A673 (cell line): ENCODE measurements around the gene PZP. TPM values are rescaled to one million over a fixed set of nuclear protein-coding genes. Genes with fewer than 3 reads are reported as not detected.

Experiments
- BruUV-seq: library from RNA; stranded (reverse); fragments of 400-500 nt; replicated peaks from 2 replicates; lab custom pipeline; 2021; lab: Mats Ljungman, UMichigan
- CTCF ChIA-PET: fragments of 300-600 bp; sonication (Branson Sonifier 250); formaldehyde crosslinking; loops from one replicate; lab custom pipeline; 2022; ENCODE audit warnings: antibody characterized with exemption; lab: Charles Lee
- POLR2A ChIA-PET: fragments of 300-600 bp; sonication (Branson Sonifier 250); formaldehyde crosslinking; loops from one replicate; lab custom pipeline; 2022; ENCODE audit warnings: antibody characterized with exemption; ENCODE audit not compliant: low non-redundant PET; lab: Charles Lee
- DNase-seq: peaks from one replicate; pipeline ENCODE4 v3.0.0-alpha.2; 2015; ENCODE audit warnings: low spot score
- H3K27ac ChIP-seq: fragments of 200-600 bp; sonication (generic); 2 replicates; pipeline ENCODE4 v1.5.1; 2016; ENCODE audit warnings: mixed run types, low read depth, mild to moderate bottlenecking, mixed read lengths, antibody characterized with exemption, low read length; ENCODE audit not compliant: poor library complexity, severe bottlenecking
- H3K27me3 ChIP-seq: fragments of 200-600 bp; sonication (generic); replicated peaks from 2 replicates; pipeline ENCODE4 v1.6.1; 2017; ENCODE audit warnings: mixed run types, low read depth, mild to moderate bottlenecking, mixed read lengths, antibody characterized with exemption, low read length; ENCODE audit not compliant: insufficient read depth, poor library complexity
- H3K36me3 ChIP-seq: fragments of 200-600 bp; sonication (generic); 2 replicates; pipeline ENCODE4 v1.6.1; 2016; ENCODE audit warnings: mixed run types, mild to moderate bottlenecking, mixed read lengths, antibody characterized with exemption, low read length; ENCODE audit not compliant: insufficient read depth, poor library complexity, severe bottlenecking
- H3K4me1 ChIP-seq: fragments of 200-600 bp; sonication (generic); 2 replicates; pipeline ENCODE4 v1.6.1; 2017; ENCODE audit warnings: mixed run types, mild to moderate bottlenecking, mixed read lengths, antibody characterized with exemption, low read length; ENCODE audit not compliant: insufficient read depth, poor library complexity, severe bottlenecking
- H3K4me3 ChIP-seq: fragments of 200-600 bp; sonication (generic); 2 replicates; pipeline ENCODE4 v1.5.1; 2016; ENCODE audit warnings: low read depth, mixed run types, mild to moderate bottlenecking, mixed read lengths, low read length; ENCODE audit not compliant: poor library complexity, severe bottlenecking
- H3K9me3 ChIP-seq: fragments of 200-600 bp; sonication (generic); 2 replicates; pipeline ENCODE4 v1.6.1; 2016; ENCODE audit warnings: mixed run types, low read depth, mild to moderate bottlenecking, mixed read lengths, antibody characterized with exemption, low read length; ENCODE audit not compliant: poor library complexity, severe bottlenecking
- CTCF ChIP-seq: fragments of 300-800, 200-600 bp; sonication (generic); conservative IDR thresholded peaks from 2 replicates; pipeline ENCODE4 v1.5.1; 2017; ENCODE audit warnings: low read depth, mild to moderate bottlenecking, antibody characterized with exemption, low read length, moderate library complexity, mixed read lengths
- EZH2 ChIP-seq: fragments of 200-600 bp; sonication (generic); IDR thresholded peaks from 2 replicates; pipeline ENCODE4 v1.6.1; 2017; ENCODE audit warnings: borderline replicate concordance, low read depth, mild to moderate bottlenecking, mixed read lengths, antibody characterized with exemption, low read length; ENCODE audit not compliant: poor library complexity, severe bottlenecking
- intact Hi-C: fragments of 100-400 bp; cut with micrococcal nuclease; formaldehyde crosslinking; loops from one replicate; pipeline ENCODE4 v1.10.0; 2022; ENCODE audit not compliant: unreplicated experiment
- total RNA-seq: library from RNA; stranded (reverse); gene quantifications from 2 replicates; pipeline ENCODE4 v1.2.3, GENCODE V29; 2021

Gene PZP
- total RNA-seq, 1 experiment from 2014 or later, result not detected

- no TSS peak for BruUV-seq
- POLR2A ChIA-PET, result no interaction called here
- intact Hi-C loops, result no loop called here
Measured at GRCh38 chr12:9109737-9110491, 98.3 kb downstream of the PZP start.

GRCh38 chr12:9109213-9109522 lies 99.0 kb downstream of the PZP start:
- Histone ChIP-seq H3K9me3 (no peaks in the 10 kb centered on the region), H3K36me3 (no peaks in the 10 kb centered on the region), H3K27ac (no peak overlapping the region), H3K27me3 (peaks cover 6% of the 10 kb centered on the region), H3K4me3 (no peak overlapping the region), H3K4me1 (no peaks in the 10 kb centered on the region)
- DNase-seq, result no peak
- ChIA-PET CTCF (no interaction called here), POLR2A (no interaction called here)
- TF ChIP-seq EZH2 (no peak), CTCF (no peak)
- no TSS peak for BruUV-seq
- intact Hi-C loops, result no loop called here

More at GRCh38 chr12:9109737-9110491, 98.3 kb downstream of the PZP start:
- no peak for DNase-seq
- H3K4me3 ChIP-seq, result no peak overlapping the region
- peaks cover 6% of the 10 kb centered on the region for H3K27me3 ChIP-seq
- H3K27ac ChIP-seq, result no peak overlapping the region
- CTCF ChIA-PET, result no interaction called here
- no peaks in the 10 kb centered on the region for H3K4me1 ChIP-seq
- TF ChIP-seq CTCF (no peak), EZH2 (no peak)
- no peaks in the 10 kb centered on the region for H3K36me3 ChIP-seq
- H3K9me3 ChIP-seq, result no peaks in the 10 kb centered on the region

- no peak for DNase-seq
- POLR2A ChIA-PET, result no interaction called here
- H3K9me3 ChIP-seq, result no peaks in the 10 kb centered on the region
- no peak for TF ChIP-seq EZH2
- no TSS peak for BruUV-seq
- H3K36me3 ChIP-seq, result no peaks in the 10 kb centered on the region
- H3K27ac ChIP-seq, result no peak overlapping the region
- no peaks in the 10 kb centered on the region for H3K4me1 ChIP-seq
- H3K4me3 ChIP-seq, result no peak overlapping the region
- H3K27me3 ChIP-seq, result peaks cover 6% of the 10 kb centered on the region
- intact Hi-C loops, result no loop called here
- CTCF ChIA-PET, result no interaction called here
Measured at GRCh38 chr12:9108504-9109212, 99.5 kb downstream of the PZP start.

GRCh38 chr12:9107542-9107873 lies 100.7 kb downstream of the PZP start:
- H3K36me3 ChIP-seq, result no peaks in the 10 kb centered on the region
- H3K27ac ChIP-seq, result no peak overlapping the region
- no peaks in the 10 kb centered on the region for H3K9me3 ChIP-seq
- peaks cover 6% of the 10 kb centered on the region for H3K27me3 ChIP-seq
- CTCF ChIA-PET, result no interaction called here
- H3K4me3 ChIP-seq, result no peak overlapping the region
- POLR2A ChIA-PET, result no interaction called here
- TF ChIP-seq CTCF (no peak), EZH2 (no peak)
- no peak for DNase-seq
- intact Hi-C loops, result no loop called here
- H3K4me1 ChIP-seq, result no peaks in the 10 kb centered on the region
- BruUV-seq, result no TSS peak
